Thyroid gland (tissue), 4 donors: ENCODE data around the gene B3GAT1.

Experiments
- POLR2A ChIP-seq, 2 donors: fragments of 450-650 bp; IDR thresholded peaks; one replicate each; pipeline ENCODE4 v1.6.1; 2017; ENCODE audit warnings: antibody characterized with exemption in 2 of 2, mild to moderate bottlenecking in 2 of 2, moderate library complexity in 1 of 2
- TF ChIP-seq, protein P1 (sequence below), 6 experiments: fragments of 200-600 bp in 3 of 6; fragments of 450-650 bp in 3 of 6; sonication (generic) in 3 of 6; IDR thresholded peaks; one replicate each; pipeline ENCODE4 v1.5.1; 2016 to 2019; ENCODE audit warnings: antibody characterized with exemption in 6 of 6, mild to moderate bottlenecking in 2 of 6, inconsistent platforms in 1 of 6, moderate library complexity in 1 of 6

DNA sequence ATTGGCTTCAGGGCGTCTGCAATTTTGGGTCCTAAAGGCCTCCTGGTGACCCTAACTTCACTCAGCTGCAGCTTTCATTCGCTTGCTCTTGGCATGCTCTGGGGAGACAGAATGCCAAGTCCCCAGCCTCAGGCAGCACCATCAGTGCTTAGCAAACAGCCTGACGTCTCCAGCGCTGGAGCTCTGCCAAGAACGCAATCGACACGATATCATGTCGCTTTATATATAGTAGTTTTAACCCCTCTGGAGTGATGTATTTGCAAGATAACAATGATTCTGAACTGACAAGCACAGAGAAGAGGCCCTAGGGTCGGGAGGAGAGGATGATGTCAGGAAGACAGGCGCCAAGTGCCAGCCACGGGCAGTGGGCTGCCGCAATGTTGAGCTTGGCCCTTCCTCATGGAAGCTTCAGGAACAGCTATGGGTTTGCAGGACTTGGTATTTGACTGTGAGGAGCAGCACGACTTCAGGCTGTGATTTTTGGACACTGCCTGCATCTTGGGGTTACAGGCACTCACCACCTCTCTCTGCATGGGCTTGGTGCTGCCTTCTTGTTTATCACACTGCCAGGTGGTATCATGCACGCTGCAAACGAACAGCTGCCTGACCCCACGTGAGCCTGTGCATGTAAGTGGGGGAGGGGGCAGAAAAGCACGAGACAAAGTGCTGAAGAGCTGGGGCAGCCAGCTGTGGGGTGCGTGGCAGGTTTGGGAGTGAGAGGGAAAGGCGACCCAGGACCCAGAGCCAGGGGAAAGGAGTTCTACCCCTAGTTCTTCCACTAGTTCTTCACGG lies 26.1 kb downstream of the B3GAT1 start:
- TF ChIP-seq POLR2A (IDR thresholded peaks at IDR 0.05), result no peak
- TF ChIP-seq, protein P1, sequence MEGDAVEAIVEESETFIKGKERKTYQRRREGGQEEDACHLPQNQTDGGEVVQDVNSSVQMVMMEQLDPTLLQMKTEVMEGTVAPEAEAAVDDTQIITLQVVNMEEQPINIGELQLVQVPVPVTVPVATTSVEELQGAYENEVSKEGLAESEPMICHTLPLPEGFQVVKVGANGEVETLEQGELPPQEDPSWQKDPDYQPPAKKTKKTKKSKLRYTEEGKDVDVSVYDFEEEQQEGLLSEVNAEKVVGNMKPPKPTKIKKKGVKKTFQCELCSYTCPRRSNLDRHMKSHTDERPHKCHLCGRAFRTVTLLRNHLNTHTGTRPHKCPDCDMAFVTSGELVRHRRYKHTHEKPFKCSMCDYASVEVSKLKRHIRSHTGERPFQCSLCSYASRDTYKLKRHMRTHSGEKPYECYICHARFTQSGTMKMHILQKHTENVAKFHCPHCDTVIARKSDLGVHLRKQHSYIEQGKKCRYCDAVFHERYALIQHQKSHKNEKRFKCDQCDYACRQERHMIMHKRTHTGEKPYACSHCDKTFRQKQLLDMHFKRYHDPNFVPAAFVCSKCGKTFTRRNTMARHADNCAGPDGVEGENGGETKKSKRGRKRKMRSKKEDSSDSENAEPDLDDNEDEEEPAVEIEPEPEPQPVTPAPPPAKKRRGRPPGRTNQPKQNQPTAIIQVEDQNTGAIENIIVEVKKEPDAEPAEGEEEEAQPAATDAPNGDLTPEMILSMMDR (IDR thresholded peaks at IDR 0.05), result no peak
